GM11168 (cell line): ENCODE measurements around the gene LY6G5B.
"Not testable (repeated sequence)": the region's sequence is repeated elsewhere in the genome, so short reads cannot be mapped to it uniquely, and the experiment has no call there.

ENCODE experiments used
- in situ Hi-C: fragments of 300-500 bp; cut with MboI; formaldehyde crosslinking; loops from one replicate; pipeline ENCODE4 v1.12.0; 2022; ENCODE audit warnings: low sequenced_read_pairs; ENCODE audit not compliant: unreplicated experiment

Gene LY6G5B

GRCh38 chr6:31709157-31709556 is 39.4 kb downstream of the LY6G5B start:
- in situ Hi-C loops = not testable (repeated sequence)

DNA sequence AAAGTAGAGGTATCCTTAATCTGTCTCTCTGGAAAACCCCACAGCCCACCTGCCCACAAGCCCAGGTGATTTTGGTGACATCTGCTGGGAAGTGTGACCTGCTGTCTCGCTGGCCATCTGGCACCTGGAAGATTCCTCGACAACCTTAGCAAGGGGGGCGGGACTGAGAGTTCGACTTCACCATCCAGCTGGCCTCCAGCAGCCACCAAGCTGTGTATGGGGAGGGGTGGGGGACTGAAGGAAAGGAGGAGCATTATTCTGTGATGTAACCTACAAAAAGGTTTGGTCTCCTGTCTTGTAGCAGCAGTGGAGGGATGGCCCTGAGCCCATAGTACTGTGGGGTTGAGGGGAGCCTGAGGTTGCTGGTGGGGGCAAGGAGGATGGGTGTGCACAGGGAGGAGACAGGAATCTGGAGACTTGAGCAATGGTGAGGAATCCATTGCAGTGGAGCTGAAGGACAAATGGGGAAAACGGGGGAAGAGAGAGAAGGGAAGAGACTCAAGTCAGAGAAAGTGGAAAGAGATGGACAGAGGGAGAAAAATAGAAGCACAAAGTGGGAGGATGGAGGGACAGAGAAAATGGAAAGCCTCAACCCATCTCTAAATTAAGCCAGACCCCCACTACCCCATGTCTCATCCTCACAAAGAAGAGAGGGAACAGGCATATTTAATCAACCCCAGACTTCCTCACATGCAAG is 40.9 kb downstream of the LY6G5B start:
- in situ Hi-C loops = no loop called here

- in situ Hi-C loops = no loop called here
Observed at GRCh38 chr6:31711233-31711632, 41.5 kb downstream of the LY6G5B start.

GRCh38 chr6:31712296-31712695 is 42.5 kb downstream of the LY6G5B start:
- in situ Hi-C loops = no loop called here

- in situ Hi-C loops = no loop called here
Observed at GRCh38 chr6:31713465-31713864, 43.7 kb downstream of the LY6G5B start.

DNA sequence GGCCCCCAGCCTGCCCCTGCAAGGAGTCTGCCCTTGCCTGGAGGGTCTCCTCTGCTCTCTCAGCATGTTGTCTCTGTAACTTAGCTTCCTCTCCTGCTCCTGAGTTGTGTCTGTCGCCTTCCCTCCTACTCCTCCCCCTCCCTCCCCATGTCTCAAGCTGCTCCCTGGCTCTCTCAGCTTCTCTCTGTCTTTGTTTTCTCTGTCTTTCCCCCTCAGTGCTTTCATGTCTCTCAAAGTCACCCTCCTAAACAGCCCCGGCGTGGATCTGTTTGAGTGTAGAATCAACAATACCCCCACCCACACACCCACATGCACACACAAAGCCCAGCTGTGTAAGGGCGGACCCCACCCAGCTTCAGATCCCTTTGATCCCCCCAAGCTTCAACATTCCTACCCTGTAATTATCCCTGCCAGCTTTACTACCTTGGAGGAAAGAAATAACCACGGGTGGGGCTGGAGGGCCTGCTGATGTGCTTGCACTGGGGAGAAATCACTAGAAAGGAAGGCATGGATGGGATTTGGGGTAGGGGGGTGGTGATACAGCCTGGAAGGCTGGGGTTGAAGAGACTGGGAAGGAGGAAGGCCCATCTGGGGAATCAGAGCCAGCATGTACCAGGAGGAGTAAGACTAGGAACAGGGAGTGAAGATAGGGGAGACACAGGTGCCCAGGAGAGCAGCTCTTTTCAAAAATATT is 44.4 kb downstream of the LY6G5B start:
- in situ Hi-C loops = no loop called here

- in situ Hi-C loops = no loop called here
Observed at GRCh38 chr6:31715022-31715958, 45.5 kb downstream of the LY6G5B start, which contains the start of gene LY6G6D. TSS of gene LY6G6D (plus strand) at chr6:31715348. CDS start at chr6:31715356, 8 bp downstream.

- in situ Hi-C loops = no loop called here
Observed at GRCh38 chr6:31717499-31718222, 47.9 kb downstream of the LY6G5B start.

DNA sequence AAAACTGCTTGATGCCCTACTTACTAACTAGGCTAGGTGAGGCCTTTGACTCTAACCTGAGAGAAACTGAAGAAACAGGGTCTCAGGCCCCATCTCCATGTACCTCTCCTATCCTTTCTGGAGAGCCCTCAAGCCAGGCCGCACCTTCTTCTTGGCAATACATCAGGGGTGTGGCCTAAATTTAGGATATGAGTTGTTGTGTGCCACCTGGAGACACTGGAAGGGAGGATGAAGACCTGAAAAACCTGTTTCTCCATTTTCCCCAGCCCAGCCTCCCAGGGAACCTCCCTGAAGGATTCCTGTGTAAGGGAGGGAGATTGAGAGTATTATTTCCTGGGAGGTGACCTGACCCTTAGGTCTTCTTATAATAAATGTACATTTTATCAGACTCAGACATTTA is 48.5 kb downstream of the LY6G5B start:
- in situ Hi-C loops = no loop called here

DNA sequence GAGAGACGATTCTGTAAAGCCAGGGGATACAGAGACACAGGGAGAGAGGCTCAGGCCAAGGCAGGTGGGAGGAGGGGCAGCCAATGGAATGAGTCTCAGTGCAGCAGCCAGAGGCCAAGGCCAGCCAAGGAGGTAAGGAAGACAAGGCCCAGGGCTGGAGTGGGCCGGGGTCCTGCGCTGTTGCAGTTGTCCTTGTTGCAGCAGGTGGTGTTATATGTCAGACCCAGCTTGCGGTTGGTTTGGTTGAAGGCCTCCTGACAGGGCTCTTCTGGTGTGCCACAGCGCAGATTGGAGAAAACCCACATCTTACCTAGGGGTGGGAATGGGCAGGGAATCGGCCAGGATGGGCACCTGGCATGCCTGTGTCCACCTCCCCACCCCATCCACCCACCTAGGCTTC is 49.2 kb downstream of the LY6G5B start:
- in situ Hi-C loops = no loop called here

DNA sequence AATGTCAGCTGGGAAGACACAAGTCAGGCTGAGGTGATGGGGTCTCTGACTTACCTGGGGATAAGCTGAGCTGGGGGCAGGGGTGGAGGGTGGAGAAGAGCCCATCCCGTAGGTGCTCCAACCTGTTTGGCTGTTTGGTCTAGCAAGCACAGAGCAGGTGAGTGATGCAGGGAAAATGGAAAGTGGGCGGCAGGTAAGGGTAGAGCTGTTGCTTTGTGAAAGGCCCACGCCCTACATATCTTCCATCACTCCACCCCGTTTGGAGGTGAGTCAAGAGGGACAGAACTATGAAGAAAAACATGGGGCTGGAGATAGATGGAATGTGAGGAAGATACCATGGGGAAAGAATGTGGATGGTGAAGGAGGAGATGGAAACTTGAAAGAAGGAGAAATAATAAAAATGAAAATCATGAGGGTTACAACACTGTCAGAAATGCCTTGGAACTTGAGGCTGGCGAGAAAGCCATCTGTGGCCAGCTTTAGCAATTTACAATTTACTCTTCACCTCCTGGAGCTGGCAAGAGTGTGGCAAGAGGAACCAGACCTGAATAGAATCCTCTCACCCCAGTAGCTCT is 50.5 kb downstream of the LY6G5B start:
- in situ Hi-C loops = no loop called here

DNA sequence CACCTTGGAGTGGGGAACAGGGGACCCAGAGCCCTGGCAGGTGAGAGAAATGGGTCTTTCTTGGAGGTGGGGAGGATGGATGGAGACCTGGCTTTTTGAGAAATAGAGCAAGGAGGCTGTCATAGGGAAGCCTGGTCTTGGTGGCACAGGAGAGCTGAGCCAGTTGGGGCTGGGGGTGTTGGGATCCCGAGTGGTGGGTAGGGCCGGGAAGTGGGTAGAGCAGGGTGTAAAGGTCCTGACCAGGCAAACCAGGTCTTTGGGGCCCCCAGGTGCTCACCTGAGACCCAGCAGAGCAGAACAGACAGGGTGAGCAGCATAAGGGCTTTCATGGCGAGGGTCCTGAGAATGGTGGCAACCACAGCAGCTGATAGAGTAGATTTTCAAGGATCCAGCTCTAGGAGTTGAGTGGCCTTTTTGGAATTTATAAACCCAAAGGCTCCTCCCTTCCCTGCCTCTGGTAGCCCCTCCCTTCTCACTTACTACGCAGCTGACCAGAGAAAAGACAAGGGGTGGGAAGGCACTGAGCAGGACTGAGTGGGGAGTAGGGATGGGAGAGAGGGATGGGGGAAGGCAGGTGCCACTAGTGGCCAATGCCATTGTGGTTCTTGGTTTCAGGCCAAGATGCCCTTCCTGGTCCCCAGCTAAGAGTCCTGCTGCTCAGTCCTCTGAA is 51.7 kb downstream of the LY6G5B start, which contains the start of gene LY6G6C:
LY6G6C (minus strand) TSS at position 396 of the 670 bp plus-strand sequence; CDS start at position 329, 67 bp downstream.
- in situ Hi-C loops = no loop called here

- in situ Hi-C loops = no loop called here
Observed at GRCh38 chr6:31722173-31722572, 52.4 kb downstream of the LY6G5B start.
